Esophagus squamous epithelium (tissue), 4 donors: ENCODE measurements around the gene ACAA1.

ENCODE experiments used
- POLR2A ChIP-seq, 4 donors: fragments of 450-650 bp; IDR thresholded peaks; one replicate each; pipeline ENCODE4 v1.6.1; 2017; ENCODE audit warnings: antibody characterized with exemption in 4 of 4, mild to moderate bottlenecking in 4 of 4, moderate library complexity in 3 of 4
- TF ChIP-seq, protein P1 (sequence below), 6 experiments: fragments of 450-650 bp in 4 of 6; fragments of 200-600 bp in 2 of 6; sonication (generic) in 2 of 6; IDR thresholded peaks; one replicate each; pipeline ENCODE4 v1.5.1; 2016 to 2019; ENCODE audit warnings: antibody characterized with exemption in 6 of 6, mild to moderate bottlenecking in 4 of 6, moderate library complexity in 4 of 6

DNA sequence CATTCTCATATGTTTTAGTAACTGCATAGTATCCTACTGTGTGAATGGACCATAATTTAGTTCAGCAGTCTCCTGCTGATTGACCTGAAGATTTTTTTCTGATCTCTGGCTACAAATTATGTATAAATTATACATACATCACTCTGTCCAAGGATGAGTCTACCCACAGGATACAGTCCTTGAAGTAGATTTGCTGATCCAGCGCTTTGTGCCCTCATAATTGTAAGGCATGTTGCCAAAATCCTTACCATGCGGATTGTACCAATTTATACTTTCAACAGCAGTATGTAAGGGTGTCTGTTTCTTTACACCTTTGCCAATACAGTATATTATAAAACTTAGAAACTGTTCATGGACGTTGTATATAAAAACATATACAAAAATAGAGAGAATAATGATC, 46.5 kb downstream of the ACAA1 start:
- TF ChIP-seq, protein P1, sequence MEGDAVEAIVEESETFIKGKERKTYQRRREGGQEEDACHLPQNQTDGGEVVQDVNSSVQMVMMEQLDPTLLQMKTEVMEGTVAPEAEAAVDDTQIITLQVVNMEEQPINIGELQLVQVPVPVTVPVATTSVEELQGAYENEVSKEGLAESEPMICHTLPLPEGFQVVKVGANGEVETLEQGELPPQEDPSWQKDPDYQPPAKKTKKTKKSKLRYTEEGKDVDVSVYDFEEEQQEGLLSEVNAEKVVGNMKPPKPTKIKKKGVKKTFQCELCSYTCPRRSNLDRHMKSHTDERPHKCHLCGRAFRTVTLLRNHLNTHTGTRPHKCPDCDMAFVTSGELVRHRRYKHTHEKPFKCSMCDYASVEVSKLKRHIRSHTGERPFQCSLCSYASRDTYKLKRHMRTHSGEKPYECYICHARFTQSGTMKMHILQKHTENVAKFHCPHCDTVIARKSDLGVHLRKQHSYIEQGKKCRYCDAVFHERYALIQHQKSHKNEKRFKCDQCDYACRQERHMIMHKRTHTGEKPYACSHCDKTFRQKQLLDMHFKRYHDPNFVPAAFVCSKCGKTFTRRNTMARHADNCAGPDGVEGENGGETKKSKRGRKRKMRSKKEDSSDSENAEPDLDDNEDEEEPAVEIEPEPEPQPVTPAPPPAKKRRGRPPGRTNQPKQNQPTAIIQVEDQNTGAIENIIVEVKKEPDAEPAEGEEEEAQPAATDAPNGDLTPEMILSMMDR (IDR thresholded peaks at IDR 0.05): no peak
- TF ChIP-seq POLR2A (IDR thresholded peaks at IDR 0.05): no peak
